Nephron progenitor cell (in vitro differentiated cells): ENCODE measurements around the gene CCL24.
"Not testable (repeated sequence)": the region's sequence is repeated elsewhere in the genome, so short reads cannot be mapped to it uniquely, and the experiment has no call there.

ENCODE experiments used
- DNase-seq: peaks from one replicate; pipeline ENCODE4 v3.0.0; 2021
- H3K27ac Mint-ChIP-seq: 2 replicates; pipeline ENCODE4 v1.8.0; 2021; ENCODE audit warnings: mild to moderate bottlenecking, moderate library complexity, mixed read lengths
- H3K27me3 Mint-ChIP-seq: 2 replicates; pipeline ENCODE4 v1.8.0; 2021; ENCODE audit warnings: mild to moderate bottlenecking, low read depth, mixed read lengths; ENCODE audit not compliant: poor library complexity
- H3K36me3 Mint-ChIP-seq: 2 replicates; pipeline ENCODE4 v1.8.0; 2021; ENCODE audit warnings: low read depth, mixed read lengths
- H3K4me1 Mint-ChIP-seq: 2 replicates; pipeline ENCODE4 v1.8.0; 2021; ENCODE audit warnings: mixed read lengths
- H3K4me3 Mint-ChIP-seq: 2 replicates; pipeline ENCODE4 v1.8.0; 2021; ENCODE audit warnings: mild to moderate bottlenecking, moderate library complexity, mixed read lengths
- H3K9me3 Mint-ChIP-seq: 2 replicates; pipeline ENCODE4 v1.8.0; 2021; ENCODE audit warnings: mild to moderate bottlenecking, moderate library complexity, mixed read lengths
- TF ChIP-seq, protein P1 (sequence below): fragments of 200-600 bp; sonication (generic); IDR thresholded peaks from 2 replicates; pipeline ENCODE4 v1.5.0; 2021; ENCODE audit warnings: antibody characterized with exemption

CCL24 gene

DNA sequence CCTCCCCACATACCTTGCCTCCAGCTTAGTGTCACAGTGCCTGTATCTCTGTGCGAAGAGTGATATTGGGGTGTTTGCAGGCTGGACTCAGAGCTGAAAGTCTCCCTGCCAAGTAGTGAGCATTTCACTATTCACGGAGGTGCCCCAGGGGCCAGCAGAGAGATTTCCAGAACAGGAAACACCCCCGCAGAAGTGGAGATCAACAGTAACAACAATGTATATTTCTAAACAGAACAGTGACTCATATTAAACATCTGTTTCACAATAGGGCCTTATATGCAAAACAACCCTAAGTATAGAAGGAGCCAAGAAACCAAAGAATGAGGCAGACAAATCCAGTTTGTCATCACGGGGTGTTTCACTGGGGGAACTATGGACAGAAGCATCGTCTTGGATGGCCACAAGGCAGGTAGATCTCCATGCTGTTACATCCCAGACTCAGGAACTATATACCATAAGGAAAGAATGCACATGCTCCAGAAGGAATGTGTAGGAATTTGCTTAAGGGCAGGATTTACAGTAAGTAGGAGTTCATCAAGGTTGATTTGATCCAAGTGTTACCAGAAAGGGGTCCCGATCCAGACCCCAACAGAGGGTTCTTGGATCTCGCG lies 29.3 kb upstream of the CCL24 start:
- H3K4me3 Mint-ChIP-seq, result no peak overlapping the region
- no peak overlapping the region for H3K27ac Mint-ChIP-seq
- H3K4me1 Mint-ChIP-seq, result no peaks in the 10 kb centered on the region
- H3K9me3 Mint-ChIP-seq, result no peaks in the 10 kb centered on the region
- no peak for DNase-seq
- no peaks in the 10 kb centered on the region for H3K36me3 Mint-ChIP-seq
- TF ChIP-seq, protein P1, sequence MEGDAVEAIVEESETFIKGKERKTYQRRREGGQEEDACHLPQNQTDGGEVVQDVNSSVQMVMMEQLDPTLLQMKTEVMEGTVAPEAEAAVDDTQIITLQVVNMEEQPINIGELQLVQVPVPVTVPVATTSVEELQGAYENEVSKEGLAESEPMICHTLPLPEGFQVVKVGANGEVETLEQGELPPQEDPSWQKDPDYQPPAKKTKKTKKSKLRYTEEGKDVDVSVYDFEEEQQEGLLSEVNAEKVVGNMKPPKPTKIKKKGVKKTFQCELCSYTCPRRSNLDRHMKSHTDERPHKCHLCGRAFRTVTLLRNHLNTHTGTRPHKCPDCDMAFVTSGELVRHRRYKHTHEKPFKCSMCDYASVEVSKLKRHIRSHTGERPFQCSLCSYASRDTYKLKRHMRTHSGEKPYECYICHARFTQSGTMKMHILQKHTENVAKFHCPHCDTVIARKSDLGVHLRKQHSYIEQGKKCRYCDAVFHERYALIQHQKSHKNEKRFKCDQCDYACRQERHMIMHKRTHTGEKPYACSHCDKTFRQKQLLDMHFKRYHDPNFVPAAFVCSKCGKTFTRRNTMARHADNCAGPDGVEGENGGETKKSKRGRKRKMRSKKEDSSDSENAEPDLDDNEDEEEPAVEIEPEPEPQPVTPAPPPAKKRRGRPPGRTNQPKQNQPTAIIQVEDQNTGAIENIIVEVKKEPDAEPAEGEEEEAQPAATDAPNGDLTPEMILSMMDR, result no peak
- H3K27me3 Mint-ChIP-seq, result peaks cover 18% of the 10 kb centered on the region

DNA sequence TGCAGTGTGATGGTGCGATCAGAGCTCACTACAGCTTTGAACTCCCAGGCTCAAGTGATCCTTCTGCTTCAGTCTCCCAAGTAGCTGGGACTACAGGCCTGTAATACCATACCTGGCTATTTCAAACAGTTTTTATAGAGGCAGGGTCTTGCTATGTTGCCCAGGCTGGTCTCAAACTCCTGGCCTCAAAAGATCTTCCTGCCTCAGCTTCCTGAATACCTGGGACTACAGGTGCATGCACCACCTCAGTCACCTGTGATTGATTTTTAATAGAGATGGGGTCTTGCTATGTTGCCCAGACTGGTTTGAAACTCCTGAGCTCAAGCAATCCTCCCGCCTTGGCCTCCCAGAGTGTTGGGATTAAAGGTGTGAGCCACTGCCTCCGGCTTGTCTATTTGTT lies 26.4 kb upstream of the CCL24 start:
- Mint-ChIP-seq H3K4me3 (no peak overlapping the region), H3K27ac (no peak overlapping the region), H3K27me3 (peaks cover 15% of the 10 kb centered on the region), H3K36me3 (no peaks in the 10 kb centered on the region), H3K4me1 (no peaks in the 10 kb centered on the region), H3K9me3 (no peaks in the 10 kb centered on the region)
- no peak for DNase-seq
- TF ChIP-seq, protein P1, result no peak

DNA sequence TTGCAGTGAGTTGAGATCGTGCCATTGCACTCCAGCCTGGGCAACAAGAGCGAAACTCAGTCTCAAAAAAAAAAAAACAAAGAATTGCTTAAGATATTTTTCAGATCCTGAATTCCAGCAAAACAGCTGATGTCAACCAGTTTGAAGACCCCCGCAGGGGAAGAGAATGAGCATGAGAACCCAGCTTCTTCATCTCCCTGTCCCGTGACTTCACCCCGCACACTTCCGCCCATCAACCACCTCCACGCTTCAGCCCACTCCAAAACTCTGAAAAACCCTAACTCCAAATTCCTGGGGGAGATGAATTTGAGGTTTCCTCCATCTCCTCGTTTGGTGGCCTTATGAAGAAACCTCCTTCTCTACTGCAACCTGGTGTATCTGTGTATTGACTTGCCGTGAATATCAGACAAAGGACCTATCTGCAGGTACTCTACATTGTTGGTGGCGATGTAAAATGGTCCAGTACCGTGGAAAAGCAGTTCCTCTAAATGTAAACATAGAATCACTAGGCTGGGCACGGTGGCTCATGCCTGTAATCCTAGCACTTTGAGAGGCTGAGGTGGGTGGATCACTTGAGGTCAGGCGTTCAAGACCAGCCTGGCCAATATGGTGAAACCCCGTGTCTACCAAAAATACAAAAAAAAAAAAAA lies 24.8 kb upstream of the CCL24 start:
- H3K4me1 Mint-ChIP-seq, H3K9me3 Mint-ChIP-seq, H3K36me3 Mint-ChIP-seq, H3K27ac Mint-ChIP-seq, H3K4me3 Mint-ChIP-seq, DNase-seq: not testable (repeated sequence)
- peaks cover 15% of the 10 kb centered on the region for H3K27me3 Mint-ChIP-seq

DNA sequence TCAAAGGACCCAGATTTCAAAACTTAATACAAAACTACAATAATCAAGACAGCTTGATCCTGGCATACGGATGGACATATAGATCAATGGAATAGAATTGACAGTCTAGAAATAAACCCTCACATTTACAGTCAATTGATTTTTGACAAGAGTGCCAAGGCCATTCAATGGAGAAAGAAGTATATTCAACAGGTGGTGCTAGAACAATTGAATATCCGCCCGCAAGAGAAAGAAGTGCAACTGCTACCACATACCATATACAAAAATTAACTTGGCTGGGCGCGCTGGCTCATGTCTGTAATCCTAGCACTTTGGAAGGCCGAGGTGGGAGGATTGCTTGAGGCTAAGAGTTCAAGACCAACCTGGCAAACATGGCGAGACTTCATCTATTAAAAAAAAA lies 23.2 kb upstream of the CCL24 start:
- Mint-ChIP-seq H3K4me1 (no peaks in the 10 kb centered on the region), H3K36me3 (no peaks in the 10 kb centered on the region), H3K4me3 (no peak overlapping the region), H3K27me3 (peaks cover 16% of the 10 kb centered on the region), H3K27ac (no peak overlapping the region), H3K9me3 (no peaks in the 10 kb centered on the region)
- no peak for DNase-seq
- TF ChIP-seq, protein P1, result no peak

DNA sequence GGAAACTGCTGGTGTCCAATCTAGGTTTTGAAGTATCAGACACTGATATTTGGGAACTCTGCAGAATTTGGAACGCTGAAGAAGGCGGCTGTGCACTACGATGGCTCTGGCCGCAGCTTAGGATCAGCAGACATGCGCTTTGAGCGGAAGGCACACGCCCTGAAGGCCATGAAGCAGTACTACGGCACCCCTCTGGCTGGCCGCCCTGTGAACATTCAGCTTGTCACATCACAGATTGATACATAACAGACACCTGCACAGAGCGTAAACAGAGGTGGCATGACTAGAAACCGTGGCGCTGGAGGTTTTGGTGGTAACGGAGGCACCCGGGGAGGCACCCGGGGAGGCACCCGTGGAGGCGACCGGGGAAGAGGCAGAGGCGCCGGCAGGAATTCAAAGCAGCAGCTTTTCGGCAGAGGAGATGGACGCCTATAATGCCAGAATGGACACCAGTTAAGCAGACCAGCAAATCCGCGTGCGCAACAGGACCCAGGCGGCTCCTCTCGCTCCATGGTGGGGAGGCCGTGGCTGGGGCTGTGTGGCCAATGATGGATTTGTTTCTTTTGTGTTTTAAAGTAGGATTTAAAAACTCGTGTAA lies 22.2 kb upstream of the CCL24 start:
- H3K27ac Mint-ChIP-seq, result no peak overlapping the region

DNA sequence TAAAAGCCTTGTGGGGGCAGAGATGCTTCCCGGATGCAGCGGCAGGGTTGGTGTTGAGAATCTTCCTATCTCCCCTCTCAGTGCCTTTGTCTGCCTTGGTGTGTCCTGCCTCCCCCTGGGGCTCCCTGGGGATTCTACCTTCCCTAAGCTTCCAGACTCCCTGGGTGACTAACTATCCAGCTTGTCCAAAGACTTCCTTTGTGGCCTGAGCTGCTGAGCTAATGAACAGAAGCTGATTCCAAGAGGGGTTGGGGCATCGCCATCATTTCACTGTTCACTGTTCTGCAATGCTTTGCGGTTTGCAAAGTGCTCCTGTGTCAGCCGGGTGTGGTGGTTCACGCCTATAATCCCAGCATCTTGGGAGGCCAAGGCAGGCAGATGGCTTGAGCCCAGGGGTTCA lies 20.1 kb upstream of the CCL24 start:
- H3K4me3 Mint-ChIP-seq, H3K27ac Mint-ChIP-seq, H3K4me1 Mint-ChIP-seq, DNase-seq, H3K9me3 Mint-ChIP-seq, H3K36me3 Mint-ChIP-seq: not testable (repeated sequence)
- H3K27me3 Mint-ChIP-seq, result peaks cover 18% of the 10 kb centered on the region

More for the DNA sequence above, 22.2 kb upstream of the CCL24 start:
- no peaks in the 10 kb centered on the region for H3K36me3 Mint-ChIP-seq
- no peak for DNase-seq
- H3K27me3 Mint-ChIP-seq, result peaks cover 16% of the 10 kb centered on the region
- H3K4me1 Mint-ChIP-seq, result no peaks in the 10 kb centered on the region
- H3K4me3 Mint-ChIP-seq, result no peak overlapping the region
- TF ChIP-seq, protein P1, result no peak
- H3K9me3 Mint-ChIP-seq, result no peaks in the 10 kb centered on the region

DNA sequence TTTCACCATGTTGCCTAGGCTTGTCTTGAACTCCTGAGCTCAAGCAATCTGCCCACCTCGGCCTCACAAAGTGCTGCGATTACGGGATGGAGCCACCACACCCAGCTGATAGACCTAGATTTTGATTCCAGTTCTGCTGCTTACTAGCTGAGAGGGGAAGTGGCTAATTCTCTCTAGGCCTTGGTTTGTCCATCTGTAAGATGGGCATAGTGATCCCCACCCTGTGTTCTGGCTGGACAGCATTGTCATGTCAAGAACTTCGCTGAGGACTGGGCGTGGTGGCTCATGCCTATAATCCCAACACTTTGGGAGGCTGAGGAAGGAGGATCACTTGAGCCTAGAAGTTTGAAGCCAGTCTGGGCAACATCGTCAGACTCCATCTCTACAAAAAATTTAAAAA lies 17.4 kb upstream of the CCL24 start:
- H3K27ac Mint-ChIP-seq, result no peak overlapping the region
- peaks cover 4% of the 10 kb centered on the region for H3K4me1 Mint-ChIP-seq
- H3K4me3 Mint-ChIP-seq, result no peak overlapping the region
- H3K9me3 Mint-ChIP-seq, result no peaks in the 10 kb centered on the region
- no peaks in the 10 kb centered on the region for H3K36me3 Mint-ChIP-seq
- TF ChIP-seq, protein P1, result no peak
- DNase-seq, result no peak
- H3K27me3 Mint-ChIP-seq, result peaks cover 11% of the 10 kb centered on the region

DNA sequence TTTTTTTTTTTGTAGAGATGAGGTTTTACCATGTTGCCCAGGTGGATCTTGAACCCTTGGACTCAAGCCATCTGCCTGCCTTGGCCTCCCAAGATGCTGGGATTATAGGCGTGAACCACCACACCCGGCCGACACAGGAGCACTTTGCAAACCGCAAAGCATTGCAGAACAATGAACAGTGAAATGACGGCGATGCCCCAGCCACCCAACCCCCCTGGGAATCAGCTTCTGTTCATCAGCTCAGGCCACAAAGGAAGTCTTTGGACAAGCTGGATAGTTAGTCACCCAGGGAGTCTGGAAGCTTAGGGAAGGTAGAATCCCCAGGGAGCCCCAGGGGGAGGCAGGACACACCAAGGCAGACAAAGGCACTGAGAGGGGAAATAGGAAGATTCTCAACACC lies 16.1 kb upstream of the CCL24 start:
- H3K4me3 Mint-ChIP-seq, H3K36me3 Mint-ChIP-seq, H3K9me3 Mint-ChIP-seq, DNase-seq, H3K4me1 Mint-ChIP-seq, H3K27ac Mint-ChIP-seq: not testable (repeated sequence)
- peaks cover 11% of the 10 kb centered on the region for H3K27me3 Mint-ChIP-seq
